Thyroid gland (tissue), 4 donors: Measurements from ENCODE around the gene CKS1B.
"Not testable (repeated sequence)": the region's sequence is repeated elsewhere in the genome, so short reads cannot be mapped to it uniquely, and the experiment has no call there.

Experiments used
- CTCF ChIP-seq, 6 experiments: fragments of 200-600 bp in 3 of 6; fragments of 450-650 bp in 3 of 6; sonication (generic) in 3 of 6; IDR thresholded peaks; one replicate each; pipeline ENCODE4 v1.5.1; 2016 to 2019; ENCODE audit warnings: antibody characterized with exemption in 6 of 6, mild to moderate bottlenecking in 2 of 6, inconsistent platforms in 1 of 6, moderate library complexity in 1 of 6
- POLR2A ChIP-seq, 2 donors: fragments of 450-650 bp; IDR thresholded peaks; one replicate each; pipeline ENCODE4 v1.6.1; 2017; ENCODE audit warnings: antibody characterized with exemption in 2 of 2, mild to moderate bottlenecking in 2 of 2, moderate library complexity in 1 of 2

DNA sequence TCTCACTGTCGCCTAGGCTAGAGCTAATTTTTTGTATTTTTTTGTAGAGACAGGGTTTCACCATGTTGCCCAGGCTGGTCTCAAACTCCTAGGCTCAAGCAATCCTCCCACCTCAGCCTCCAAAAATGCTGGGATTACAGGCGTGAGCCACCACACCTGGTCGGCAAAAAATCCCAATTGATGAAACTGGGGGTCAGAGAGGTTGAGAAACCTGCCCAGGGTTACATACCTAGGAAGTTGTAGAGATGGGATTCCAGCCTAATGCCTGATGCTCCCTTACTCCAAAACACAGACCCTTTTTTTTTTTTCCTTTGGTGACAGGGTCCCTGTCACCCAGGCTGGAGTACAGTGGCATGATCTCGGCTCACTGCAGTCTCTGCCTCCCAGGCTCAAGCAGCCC, 12.3 kb downstream of the CKS1B start:
- not testable (repeated sequence) for TF ChIP-seq POLR2A, CTCF (IDR thresholded peaks at IDR 0.05)
